HepG2 (cell line): Measurements from ENCODE around the gene SLC28A1. TPM values are rescaled to one million over a fixed set of nuclear protein-coding genes. Genes with fewer than 3 reads are reported as not detected.

Experiments used
- AGO2 ChIP-seq: fragments of 200-400 bp; formaldehyde crosslinking; optimal IDR thresholded peaks from 2 replicates; pipeline ENCODE3; 2017; ENCODE audit warnings: mild to moderate bottlenecking, low read depth, low read length, moderate library complexity
- ATF3 ChIP-seq: sonication (generic); formaldehyde crosslinking; IDR thresholded peaks from 2 replicates; pipeline ENCODE4 v1.4.0; 2020; ENCODE audit warnings: missing genetic modification reagents
- BATF2 ChIP-seq: sonication (generic); formaldehyde crosslinking; IDR thresholded peaks from 2 replicates; pipeline ENCODE4 v1.8.0; 2022; ENCODE audit warnings: mild to moderate bottlenecking, missing genetic modification reagents, moderate library complexity
- FOXO4 ChIP-seq: sonication (generic); formaldehyde crosslinking; conservative IDR thresholded peaks from 2 replicates; pipeline ENCODE4 v1.8.1; 2023; ENCODE audit warnings: missing genetic modification reagents
- HCFC1 ChIP-seq: fragments of 150-350 bp; IDR thresholded peaks from 2 replicates; pipeline ENCODE4 v1.6.1; 2014; ENCODE audit warnings: low read depth, low read length
- HNRNPK ChIP-seq: fragments of 200-400 bp; formaldehyde crosslinking; IDR thresholded peaks from 2 replicates; pipeline ENCODE4 v1.6.1; 2018; ENCODE audit warnings: low read length, low read depth, moderate library complexity, mild to moderate bottlenecking; ENCODE audit not compliant: poor library complexity, severe bottlenecking
- IKZF1 ChIP-seq: fragments of 450-650 bp; IDR thresholded peaks from 2 replicates; pipeline ENCODE4 v1.7.1; 2016
- JUN ChIP-seq: sonication (generic); formaldehyde crosslinking; IDR thresholded peaks from 2 replicates; pipeline ENCODE4 v1.4.0; 2020; ENCODE audit warnings: mild to moderate bottlenecking, missing genetic modification reagents
- KDM1A ChIP-seq: IDR thresholded peaks from 2 replicates; pipeline ENCODE4 v1.6.1; 2016; ENCODE audit warnings: missing compliant biosample characterization
- LBX2 ChIP-seq: sonication (generic); formaldehyde crosslinking; IDR thresholded peaks from 2 replicates; pipeline ENCODE4 v1.5.0; 2020; ENCODE audit warnings: missing genetic modification reagents, mild to moderate bottlenecking, borderline replicate concordance
- MAF1 ChIP-seq: sonication (generic); formaldehyde crosslinking; IDR thresholded peaks from 2 replicates; pipeline ENCODE4 v1.5.0; 2020; ENCODE audit warnings: missing genetic modification reagents, borderline replicate concordance
- NFIB ChIP-seq: sonication (generic); formaldehyde crosslinking; IDR thresholded peaks from 2 replicates; pipeline ENCODE4 v1.9.0; 2021; ENCODE audit warnings: missing genetic modification reagents, mild to moderate bottlenecking, borderline replicate concordance
- PHB2 ChIP-seq: fragments of 450-650 bp; IDR thresholded peaks from 2 replicates; pipeline ENCODE4 v1.6.1; 2018; ENCODE audit not compliant: partially characterized antibody
- SP4 ChIP-seq: sonication (generic); formaldehyde crosslinking; IDR thresholded peaks from 2 replicates; pipeline ENCODE4 v1.8.1; 2023; ENCODE audit warnings: mild to moderate bottlenecking, missing genetic modification reagents
- TEAD3 ChIP-seq: optimal IDR thresholded peaks from 2 replicates; pipeline ENCODE3; 2016; ENCODE audit warnings: borderline replicate concordance
- ZBTB21 ChIP-seq: sonication (generic); formaldehyde crosslinking; IDR thresholded peaks from 2 replicates; pipeline ENCODE4 v1.4.0; 2020; ENCODE audit warnings: missing genetic modification reagents
- ZBTB44 ChIP-seq: sonication (generic); formaldehyde crosslinking; IDR thresholded peaks from 2 replicates; pipeline ENCODE4 v1.4.0; 2020; ENCODE audit warnings: missing genetic modification reagents
- ZC3H4 ChIP-seq: sonication (generic); formaldehyde crosslinking; IDR thresholded peaks from 2 replicates; pipeline ENCODE4 v1.4.0; 2020; ENCODE audit warnings: missing genetic modification reagents, borderline replicate concordance
- ZFP90 ChIP-seq: sonication (generic); formaldehyde crosslinking; IDR thresholded peaks from 2 replicates; pipeline ENCODE4 v1.8.0; 2022; ENCODE audit warnings: missing genetic modification reagents, mild to moderate bottlenecking, inconsistent platforms, borderline replicate concordance
- ZNF570 ChIP-seq: sonication (generic); formaldehyde crosslinking; IDR thresholded peaks from 2 replicates; pipeline ENCODE4 v1.4.0; 2020; ENCODE audit warnings: mild to moderate bottlenecking, missing genetic modification reagents, borderline replicate concordance
- ZNF652 ChIP-seq: IDR thresholded peaks from 2 replicates; pipeline ENCODE4 v1.6.1; 2016; ENCODE audit warnings: low read depth, borderline replicate concordance
- ZNF7 ChIP-seq: IDR thresholded peaks from 2 replicates; pipeline ENCODE4 v1.6.1; 2016; ENCODE audit warnings: missing biosample characterization, missing genetic modification reagents
- ZNF879 ChIP-seq: sonication (generic); formaldehyde crosslinking; IDR thresholded peaks from 2 replicates; pipeline ENCODE4 v1.8.1; 2023; ENCODE audit warnings: missing genetic modification reagents
- ZSCAN22 ChIP-seq: sonication (generic); formaldehyde crosslinking; IDR thresholded peaks from 2 replicates; pipeline ENCODE4 v1.4.0; 2020; ENCODE audit warnings: mild to moderate bottlenecking, missing genetic modification reagents
- ZSCAN31 ChIP-seq: sonication (generic); formaldehyde crosslinking; IDR thresholded peaks from 2 replicates; pipeline ENCODE4 v1.5.0; 2020; ENCODE audit warnings: low read depth, mild to moderate bottlenecking, missing genetic modification reagents
- ZXDC ChIP-seq: sonication (generic); formaldehyde crosslinking; IDR thresholded peaks from 2 replicates; pipeline ENCODE4 v1.5.0; 2020; ENCODE audit warnings: mild to moderate bottlenecking, missing genetic modification reagents
- polyA plus RNA-seq, 8 experiments: library from polyadenylated mRNA; depleted of rRNA in 3 of 8; stranded (reverse) in 7 of 8; unstranded in 1 of 8; fragments of >200 nt; fragmentation: Illumina TruSeq in 4 of 8; extraction: Trizol in 4 of 8; gene quantifications; 2 replicates each; pipeline versions ENCODE4 v1.2.1 to v1.2.3, GENCODE V29; 2011 to 2016; ENCODE audit warnings: low read depth in 4 of 8, missing spikeins in 1 of 8, mixed read lengths in 1 of 8; ENCODE audit not compliant: insufficient read depth in 1 of 8
- total RNA-seq, 5 experiments: library from RNA; depleted of rRNA; stranded (reverse); fragments of >200 nt; fragmentation: Illumina TruSeq; extraction: Trizol; gene quantifications; 2 replicates each; pipeline ENCODE4 v1.2.3, GENCODE V29; 2016; ENCODE audit warnings: low read depth in 1 of 5

Gene SLC28A1
- total and polyA plus RNA-seq, 2 of the 13 experiments (the other 11 are each of a cell fraction or from before 2014, with no cell fraction given), result 0.31 to 5.8 TPM

GRCh38 chr15:84883466-84883865, 996 bp upstream of the SLC28A1 start (continued):
- TF ChIP-seq ZC3H4 (CRISPR knock-in tag), result no peak
- no peak for TF ChIP-seq ZFP90 (CRISPR knock-in tag)
- no peak for TF ChIP-seq ZNF570 (CRISPR knock-in tag)
- TF ChIP-seq ZBTB44 (CRISPR knock-in tag), result no peak
- no peak for TF ChIP-seq ZNF652 (CRISPR knock-in tag)
- no peak for TF ChIP-seq BATF2 (CRISPR knock-in tag)
- TF ChIP-seq HCFC1, result no peak
- TF ChIP-seq ATF3 (CRISPR knock-in tag), result peak; percentile 48
- no peak for TF ChIP-seq FOXO4 (CRISPR knock-in tag)
- no peak for TF ChIP-seq SP4 (CRISPR knock-in tag)
- no peak for TF ChIP-seq HNRNPK
- no peak for TF ChIP-seq ZXDC (CRISPR knock-in tag)
- no peak for TF ChIP-seq NFIB (CRISPR knock-in tag)
- no peak for TF ChIP-seq AGO2
- no peak for TF ChIP-seq ZSCAN22 (CRISPR knock-in tag)
- TF ChIP-seq ZSCAN31 (CRISPR knock-in tag), result no peak
- no peak for TF ChIP-seq MAF1 (CRISPR knock-in tag)
- TF ChIP-seq TEAD3 (CRISPR knock-in tag), result peak; percentile 44
- TF ChIP-seq PHB2, result no peak
- TF ChIP-seq ZBTB21 (CRISPR knock-in tag), result peak; percentile 49; the same call in 1 of the 2 replicates
- no peak for TF ChIP-seq KDM1A (CRISPR knock-in tag)
- TF ChIP-seq IKZF1, result no peak
- peak; percentile 48; the same call in 1 of the 2 replicates for TF ChIP-seq JUN (CRISPR knock-in tag)
- TF ChIP-seq LBX2 (CRISPR knock-in tag), result no peak
- TF ChIP-seq ZNF7, result no peak
- TF ChIP-seq ZNF879 (CRISPR knock-in tag), result no peak
